Measurements from ENCODE around the gene C1QL1.

DNA sequence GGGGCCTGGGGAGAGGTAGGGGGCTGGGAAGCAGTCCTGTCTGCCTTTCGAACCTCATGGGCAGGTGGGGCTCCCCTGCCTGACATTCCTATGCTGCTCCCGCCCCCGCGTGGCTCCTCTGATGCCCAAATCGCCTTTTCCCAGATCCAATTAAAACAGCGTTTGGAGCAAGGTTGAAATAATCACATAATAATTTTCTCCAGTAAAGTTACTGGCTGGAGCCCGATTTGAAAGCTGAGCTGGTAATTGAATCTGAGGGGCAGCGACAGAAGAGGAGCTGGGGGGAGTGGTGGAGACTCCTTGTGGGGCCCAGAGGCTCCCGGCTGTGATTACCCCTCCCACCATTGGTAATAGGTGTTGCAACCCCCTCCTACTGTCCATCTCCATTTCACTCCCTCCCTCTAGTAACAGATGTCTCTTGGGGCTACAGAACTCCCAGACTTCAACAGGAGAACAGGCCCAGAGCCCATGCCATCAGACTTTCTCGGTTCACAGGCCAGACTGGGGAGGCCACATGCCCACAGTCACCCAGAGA is 38.9 kb upstream of the C1QL1 start:
- TF ChIP-seq, protein P1, sequence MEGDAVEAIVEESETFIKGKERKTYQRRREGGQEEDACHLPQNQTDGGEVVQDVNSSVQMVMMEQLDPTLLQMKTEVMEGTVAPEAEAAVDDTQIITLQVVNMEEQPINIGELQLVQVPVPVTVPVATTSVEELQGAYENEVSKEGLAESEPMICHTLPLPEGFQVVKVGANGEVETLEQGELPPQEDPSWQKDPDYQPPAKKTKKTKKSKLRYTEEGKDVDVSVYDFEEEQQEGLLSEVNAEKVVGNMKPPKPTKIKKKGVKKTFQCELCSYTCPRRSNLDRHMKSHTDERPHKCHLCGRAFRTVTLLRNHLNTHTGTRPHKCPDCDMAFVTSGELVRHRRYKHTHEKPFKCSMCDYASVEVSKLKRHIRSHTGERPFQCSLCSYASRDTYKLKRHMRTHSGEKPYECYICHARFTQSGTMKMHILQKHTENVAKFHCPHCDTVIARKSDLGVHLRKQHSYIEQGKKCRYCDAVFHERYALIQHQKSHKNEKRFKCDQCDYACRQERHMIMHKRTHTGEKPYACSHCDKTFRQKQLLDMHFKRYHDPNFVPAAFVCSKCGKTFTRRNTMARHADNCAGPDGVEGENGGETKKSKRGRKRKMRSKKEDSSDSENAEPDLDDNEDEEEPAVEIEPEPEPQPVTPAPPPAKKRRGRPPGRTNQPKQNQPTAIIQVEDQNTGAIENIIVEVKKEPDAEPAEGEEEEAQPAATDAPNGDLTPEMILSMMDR (IDR thresholded peaks at IDR 0.05) = peak in 2 of 3 experiments; percentile 10 to 30
- TF ChIP-seq EP300 (IDR thresholded peaks at IDR 0.05) (no peak), POLR2A (IDR thresholded peaks at IDR 0.05; ENCODE audit: low read depth) (no peak)
